PFSK-1 (cell line): Measurements from ENCODE around the gene ADAMTS17.

ENCODE experiments used
- FOXP2 ChIP-seq: optimal IDR thresholded peaks from 2 replicates; pipeline ENCODE3; 2011; ENCODE audit warnings: borderline replicate concordance, control low read depth, inconsistent platforms; ENCODE audit not compliant: insufficient read depth; ENCODE audit errors: extremely low read length, extremely low read depth
- POLR2AphosphoS5 ChIP-seq: IDR thresholded peaks from 2 replicates; pipeline ENCODE4 v1.6.1; 2012; ENCODE audit warnings: low read depth, mild to moderate bottlenecking, control low read depth, low read length, moderate library complexity
- REST ChIP-seq, 2 experiments: IDR thresholded peaks; 2 replicates each; pipeline versions ENCODE4 v1.6.1 to v1.8.0; 2011 to 2012; ENCODE audit warnings: low read depth in 2 of 2, low read length in 2 of 2, control low read depth in 1 of 2, inconsistent platforms in 1 of 2, mild to moderate bottlenecking in 1 of 2, moderate library complexity in 1 of 2; ENCODE audit not compliant: insufficient read depth in 1 of 2
- SIN3A ChIP-seq: IDR thresholded peaks from 2 replicates; pipeline ENCODE4 v1.6.1; 2012; ENCODE audit warnings: mild to moderate bottlenecking, low read length, moderate library complexity, borderline replicate concordance; ENCODE audit not compliant: insufficient read depth
- TAF1 ChIP-seq: IDR thresholded peaks from 2 replicates; pipeline ENCODE4 v1.6.1; 2012; ENCODE audit warnings: low read length, control low read depth, borderline replicate concordance; ENCODE audit not compliant: insufficient read depth

The ADAMTS17 gene

GRCh38 chr15:100100926-100101325 is 240.8 kb downstream of the ADAMTS17 start:
- no peak for TF ChIP-seq FOXP2
- no peak for TF ChIP-seq TAF1
- TF ChIP-seq REST (IDR thresholded peaks at IDR 0.05; ENCODE audit: insufficient read depth in 1 of 2, low read depth in 2 of 2, low read length in 2 of 2), result no peak
- no peak for TF ChIP-seq SIN3A
- TF ChIP-seq POLR2AphosphoS5, result no peak

- no peak for TF ChIP-seq SIN3A
- no peak for TF ChIP-seq REST (IDR thresholded peaks at IDR 0.05; ENCODE audit: insufficient read depth in 1 of 2, low read depth in 2 of 2, low read length in 2 of 2)
- no peak for TF ChIP-seq POLR2AphosphoS5
- no peak for TF ChIP-seq FOXP2
- no peak for TF ChIP-seq TAF1
Measured at GRCh38 chr15:100099976-100100375, 241.8 kb downstream of the ADAMTS17 start.

- TF ChIP-seq POLR2AphosphoS5 (no peak), SIN3A (no peak), TAF1 (no peak), REST (IDR thresholded peaks at IDR 0.05; ENCODE audit: insufficient read depth in 1 of 2, low read depth in 2 of 2, low read length in 2 of 2) (no peak), FOXP2 (no peak)
Measured at GRCh38 chr15:100098705-100099104, 243.1 kb downstream of the ADAMTS17 start.

GRCh38 chr15:100097342-100098127 is 244.2 kb downstream of the ADAMTS17 start:
- no peak for TF ChIP-seq FOXP2
- TF ChIP-seq POLR2AphosphoS5, result no peak
- TF ChIP-seq SIN3A, result no peak
- no peak for TF ChIP-seq REST (IDR thresholded peaks at IDR 0.05; ENCODE audit: insufficient read depth in 1 of 2, low read depth in 2 of 2, low read length in 2 of 2)
- TF ChIP-seq TAF1, result no peak
